GM23338 (cell line): ENCODE results near the gene TMEM170B. TPM values are rescaled to one million over a fixed set of nuclear protein-coding genes. Genes with fewer than 3 reads are reported as not detected.

Experiments
- ATAC-seq: fragments of 200-7000 bp; cut with Tn5 transposase; 3 replicates; pipeline ENCODE4 v1.9.1; 2020
- DNase-seq: peaks from one replicate; pipeline ENCODE4 v3.0.0-alpha.2; 2015; ENCODE audit warnings: low spot score
- H2AFZ ChIP-seq: fragments of 200-600 bp; sonication (generic); 2 replicates; pipeline ENCODE4 v1.8.0; 2016; ENCODE audit warnings: antibody characterized with exemption, mild to moderate bottlenecking, moderate library complexity
- H3F3A ChIP-seq: fragments of 200-600 bp; sonication (generic); replicated peaks from 2 replicates; pipeline ENCODE4 v1.8.0; 2017; ENCODE audit warnings: antibody characterized with exemption, mixed run types, low read depth
- H3K27ac ChIP-seq: fragments of 200-600 bp; sonication (generic); 2 replicates; pipeline ENCODE4 v1.6.1; 2016; ENCODE audit warnings: low read depth
- H3K27me3 ChIP-seq: fragments of 200-600 bp; sonication (generic); 2 replicates; pipeline ENCODE4 v1.8.0; 2016; ENCODE audit warnings: mild to moderate bottlenecking, mixed run types, moderate library complexity; ENCODE audit not compliant: insufficient read depth
- H3K36me3 ChIP-seq: fragments of 200-600 bp; sonication (generic); 2 replicates; pipeline ENCODE4 v1.8.0; 2016; ENCODE audit warnings: mild to moderate bottlenecking; ENCODE audit not compliant: insufficient read depth
- H3K4me1 ChIP-seq: fragments of 200-600 bp; sonication (generic); 2 replicates; pipeline ENCODE4 v1.8.0; 2016; ENCODE audit warnings: mild to moderate bottlenecking, moderate library complexity; ENCODE audit not compliant: insufficient read depth
- H3K4me2 ChIP-seq: fragments of 200-600 bp; sonication (generic); 2 replicates; pipeline ENCODE4 v1.7.1; 2017; ENCODE audit warnings: mixed run types
- H3K4me3 ChIP-seq: fragments of 200-600 bp; sonication (generic); 2 replicates; pipeline ENCODE4 v1.6.1; 2016; ENCODE audit warnings: mixed run types
- H3K79me2 ChIP-seq: fragments of 200-600 bp; sonication (generic); replicated peaks from 2 replicates; pipeline ENCODE4 v1.8.0; 2017; ENCODE audit warnings: mild to moderate bottlenecking; ENCODE audit not compliant: insufficient read depth
- H3K9me2 ChIP-seq: fragments of 200-600 bp; sonication (generic); 2 replicates; pipeline ENCODE4 v1.8.0; 2017; ENCODE audit not compliant: insufficient read depth
- H4K20me1 ChIP-seq: fragments of 200-600 bp; sonication (generic); replicated peaks from 2 replicates; pipeline ENCODE4 v1.8.0; 2017; ENCODE audit warnings: mild to moderate bottlenecking; ENCODE audit not compliant: insufficient read depth
- H3K27ac Mint-ChIP-seq: 2 replicates; pipeline ENCODE4 v1.8.0; 2020; ENCODE audit warnings: inconsistent platforms, mild to moderate bottlenecking, moderate library complexity, mixed read lengths
- H3K27me3 Mint-ChIP-seq: 3 replicates; pipeline ENCODE4 v1.8.0; 2022; ENCODE audit warnings: low read depth, mild to moderate bottlenecking, moderate library complexity, mixed read lengths, inconsistent platforms; ENCODE audit not compliant: insufficient read depth, poor library complexity
- H3K36me3 Mint-ChIP-seq: 3 replicates; pipeline ENCODE4 v1.8.0; 2021; ENCODE audit warnings: low read depth, mild to moderate bottlenecking, inconsistent platforms, moderate library complexity, mixed read lengths
- H3K4me1 Mint-ChIP-seq: 3 replicates; pipeline ENCODE4 v1.8.0; 2020; ENCODE audit warnings: mild to moderate bottlenecking, inconsistent platforms, mixed read lengths
- H3K4me3 Mint-ChIP-seq: 3 replicates; pipeline ENCODE4 v1.8.0; 2021; ENCODE audit warnings: moderate library complexity, mild to moderate bottlenecking, inconsistent platforms, mixed read lengths
- H3K9me3 Mint-ChIP-seq: 3 replicates; pipeline ENCODE4 v1.8.0; 2020; ENCODE audit warnings: moderate library complexity, mild to moderate bottlenecking, inconsistent platforms, mixed read lengths
- CREB1 ChIP-seq: fragments of 250-450 bp; sonication (Bioruptor Pico); IDR thresholded peaks from 2 replicates; pipeline ENCODE4 v1.5.0; 2020; ENCODE audit warnings: low read depth, mild to moderate bottlenecking, moderate library complexity
- CTCF ChIP-seq, 2 experiments: fragments of 200-600 bp in 1 of 2; sonication (generic) in 1 of 2; conservative IDR thresholded peaks; 2 replicates each; pipeline versions ENCODE4 v1.5.1 to v1.6.1; 2016 to 2017; ENCODE audit warnings: antibody characterized with exemption in 2 of 2, low read depth in 2 of 2, mild to moderate bottlenecking in 2 of 2, moderate library complexity in 1 of 2
- ETS1 ChIP-seq: IDR thresholded peaks from 2 replicates; pipeline ENCODE4 v1.6.1; 2016; ENCODE audit warnings: antibody characterized with exemption
- EZH2 ChIP-seq: fragments of 200-600 bp; sonication (generic); IDR thresholded peaks from one replicate; pipeline ENCODE4 v1.8.0; 2017; ENCODE audit warnings: antibody characterized with exemption, mild to moderate bottlenecking, low read depth; ENCODE audit not compliant: unreplicated experiment
- EZH2phosphoT487 ChIP-seq: fragments of 200-600 bp; sonication (generic); IDR thresholded peaks from one replicate; pipeline ENCODE4 v1.8.1; 2018; ENCODE audit warnings: antibody characterized with exemption; ENCODE audit not compliant: unreplicated experiment
- JUNB ChIP-seq: IDR thresholded peaks from one replicate; pipeline ENCODE4 v1.6.1; 2016; ENCODE audit warnings: antibody characterized with exemption; ENCODE audit not compliant: unreplicated experiment
- NANOG ChIP-seq: IDR thresholded peaks from 2 replicates; pipeline ENCODE4 v1.6.1; 2016; ENCODE audit warnings: antibody characterized with exemption, borderline replicate concordance
- POLR2AphosphoS5 ChIP-seq: IDR thresholded peaks from 2 replicates; pipeline ENCODE4 v1.6.1; 2016; ENCODE audit warnings: antibody characterized with exemption, low read depth
- STAT1 ChIP-seq: IDR thresholded peaks from one replicate; pipeline ENCODE4 v1.6.1; 2016; ENCODE audit warnings: antibody characterized with exemption; ENCODE audit not compliant: unreplicated experiment
- ZNF114 ChIP-seq: fragments of 250-450 bp; sonication (Bioruptor Pico); IDR thresholded peaks from 2 replicates; pipeline ENCODE4 v1.5.0; 2020; ENCODE audit warnings: mild to moderate bottlenecking, moderate library complexity
- ZNF331 ChIP-seq: fragments of 250-450 bp; sonication (Bioruptor Pico); IDR thresholded peaks from 2 replicates; pipeline ENCODE4 v1.5.0; 2020; ENCODE audit warnings: low read depth, mild to moderate bottlenecking, moderate library complexity
- polyA plus RNA-seq: library from polyadenylated mRNA; unstranded; fragments of >200 nt; fragmentation: Nextera tagmentation; extraction: Ambion mirVana; gene quantifications from 2 replicates; pipeline ENCODE4 v1.2.1, GENCODE V29; 2016
- total RNA-seq: library from RNA; depleted of rRNA; stranded (reverse); fragments of >200 nt; shearing (Covaris generic); gene quantifications from 2 replicates; pipeline ENCODE4 v1.2.3, GENCODE V29; 2014
- TF ChIP-seq, protein P1 (sequence below): fragments of 250-450 bp; sonication (Bioruptor Pico); IDR thresholded peaks from 2 replicates; pipeline ENCODE4 v1.5.0; 2020; ENCODE audit warnings: mild to moderate bottlenecking, moderate library complexity
- TF ChIP-seq, protein P2 (sequence below): IDR thresholded peaks from one replicate; pipeline ENCODE4 v1.6.1; 2018; ENCODE audit warnings: antibody characterized with exemption; ENCODE audit not compliant: unreplicated experiment

Gene TMEM170B
- total and polyA plus RNA-seq, 2 experiments from 2014 or later = 2.0 to 6.9 TPM

DNA sequence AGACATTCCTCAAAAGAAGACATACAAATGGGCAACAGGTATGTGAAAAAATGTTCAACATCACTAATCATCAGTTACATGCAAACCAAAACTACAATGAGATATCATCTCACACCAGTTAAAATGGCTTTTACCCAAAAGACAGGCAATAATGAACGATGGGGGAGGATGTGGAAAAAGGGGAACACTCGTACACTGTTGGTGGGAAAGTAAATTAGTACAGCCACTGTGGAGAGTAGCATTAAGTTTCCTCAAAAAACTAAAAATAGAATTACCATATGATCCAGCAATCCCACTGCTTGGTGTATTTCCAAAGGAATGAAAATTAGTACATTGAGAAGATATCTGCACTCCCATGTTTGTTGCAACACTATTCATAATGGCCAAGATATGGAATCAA, 8.6 kb upstream of the TMEM170B start:
- H3K9me2 ChIP-seq = no peaks in the 10 kb centered on the region
- H3K27ac ChIP-seq = no peak overlapping the region
- H3K4me1 ChIP-seq = no peaks in the 10 kb centered on the region
- no peaks in the 10 kb centered on the region for H3K79me2 ChIP-seq
- H3K36me3 ChIP-seq = no peaks in the 10 kb centered on the region
- no peaks in the 10 kb centered on the region for H4K20me1 ChIP-seq
- H3F3A ChIP-seq = no peaks in the 10 kb centered on the region
- H3K27me3 Mint-ChIP-seq = peaks cover 2% of the 10 kb centered on the region
- H3K27ac Mint-ChIP-seq = no peak overlapping the region
- no peaks in the 10 kb centered on the region for H3K27me3 ChIP-seq
- DNase-seq (no peak), ATAC-seq (no peak)
- no peak overlapping the region for H3K4me3 Mint-ChIP-seq
- H3K4me3 ChIP-seq = no peak overlapping the region
- TF ChIP-seq, protein P1, sequence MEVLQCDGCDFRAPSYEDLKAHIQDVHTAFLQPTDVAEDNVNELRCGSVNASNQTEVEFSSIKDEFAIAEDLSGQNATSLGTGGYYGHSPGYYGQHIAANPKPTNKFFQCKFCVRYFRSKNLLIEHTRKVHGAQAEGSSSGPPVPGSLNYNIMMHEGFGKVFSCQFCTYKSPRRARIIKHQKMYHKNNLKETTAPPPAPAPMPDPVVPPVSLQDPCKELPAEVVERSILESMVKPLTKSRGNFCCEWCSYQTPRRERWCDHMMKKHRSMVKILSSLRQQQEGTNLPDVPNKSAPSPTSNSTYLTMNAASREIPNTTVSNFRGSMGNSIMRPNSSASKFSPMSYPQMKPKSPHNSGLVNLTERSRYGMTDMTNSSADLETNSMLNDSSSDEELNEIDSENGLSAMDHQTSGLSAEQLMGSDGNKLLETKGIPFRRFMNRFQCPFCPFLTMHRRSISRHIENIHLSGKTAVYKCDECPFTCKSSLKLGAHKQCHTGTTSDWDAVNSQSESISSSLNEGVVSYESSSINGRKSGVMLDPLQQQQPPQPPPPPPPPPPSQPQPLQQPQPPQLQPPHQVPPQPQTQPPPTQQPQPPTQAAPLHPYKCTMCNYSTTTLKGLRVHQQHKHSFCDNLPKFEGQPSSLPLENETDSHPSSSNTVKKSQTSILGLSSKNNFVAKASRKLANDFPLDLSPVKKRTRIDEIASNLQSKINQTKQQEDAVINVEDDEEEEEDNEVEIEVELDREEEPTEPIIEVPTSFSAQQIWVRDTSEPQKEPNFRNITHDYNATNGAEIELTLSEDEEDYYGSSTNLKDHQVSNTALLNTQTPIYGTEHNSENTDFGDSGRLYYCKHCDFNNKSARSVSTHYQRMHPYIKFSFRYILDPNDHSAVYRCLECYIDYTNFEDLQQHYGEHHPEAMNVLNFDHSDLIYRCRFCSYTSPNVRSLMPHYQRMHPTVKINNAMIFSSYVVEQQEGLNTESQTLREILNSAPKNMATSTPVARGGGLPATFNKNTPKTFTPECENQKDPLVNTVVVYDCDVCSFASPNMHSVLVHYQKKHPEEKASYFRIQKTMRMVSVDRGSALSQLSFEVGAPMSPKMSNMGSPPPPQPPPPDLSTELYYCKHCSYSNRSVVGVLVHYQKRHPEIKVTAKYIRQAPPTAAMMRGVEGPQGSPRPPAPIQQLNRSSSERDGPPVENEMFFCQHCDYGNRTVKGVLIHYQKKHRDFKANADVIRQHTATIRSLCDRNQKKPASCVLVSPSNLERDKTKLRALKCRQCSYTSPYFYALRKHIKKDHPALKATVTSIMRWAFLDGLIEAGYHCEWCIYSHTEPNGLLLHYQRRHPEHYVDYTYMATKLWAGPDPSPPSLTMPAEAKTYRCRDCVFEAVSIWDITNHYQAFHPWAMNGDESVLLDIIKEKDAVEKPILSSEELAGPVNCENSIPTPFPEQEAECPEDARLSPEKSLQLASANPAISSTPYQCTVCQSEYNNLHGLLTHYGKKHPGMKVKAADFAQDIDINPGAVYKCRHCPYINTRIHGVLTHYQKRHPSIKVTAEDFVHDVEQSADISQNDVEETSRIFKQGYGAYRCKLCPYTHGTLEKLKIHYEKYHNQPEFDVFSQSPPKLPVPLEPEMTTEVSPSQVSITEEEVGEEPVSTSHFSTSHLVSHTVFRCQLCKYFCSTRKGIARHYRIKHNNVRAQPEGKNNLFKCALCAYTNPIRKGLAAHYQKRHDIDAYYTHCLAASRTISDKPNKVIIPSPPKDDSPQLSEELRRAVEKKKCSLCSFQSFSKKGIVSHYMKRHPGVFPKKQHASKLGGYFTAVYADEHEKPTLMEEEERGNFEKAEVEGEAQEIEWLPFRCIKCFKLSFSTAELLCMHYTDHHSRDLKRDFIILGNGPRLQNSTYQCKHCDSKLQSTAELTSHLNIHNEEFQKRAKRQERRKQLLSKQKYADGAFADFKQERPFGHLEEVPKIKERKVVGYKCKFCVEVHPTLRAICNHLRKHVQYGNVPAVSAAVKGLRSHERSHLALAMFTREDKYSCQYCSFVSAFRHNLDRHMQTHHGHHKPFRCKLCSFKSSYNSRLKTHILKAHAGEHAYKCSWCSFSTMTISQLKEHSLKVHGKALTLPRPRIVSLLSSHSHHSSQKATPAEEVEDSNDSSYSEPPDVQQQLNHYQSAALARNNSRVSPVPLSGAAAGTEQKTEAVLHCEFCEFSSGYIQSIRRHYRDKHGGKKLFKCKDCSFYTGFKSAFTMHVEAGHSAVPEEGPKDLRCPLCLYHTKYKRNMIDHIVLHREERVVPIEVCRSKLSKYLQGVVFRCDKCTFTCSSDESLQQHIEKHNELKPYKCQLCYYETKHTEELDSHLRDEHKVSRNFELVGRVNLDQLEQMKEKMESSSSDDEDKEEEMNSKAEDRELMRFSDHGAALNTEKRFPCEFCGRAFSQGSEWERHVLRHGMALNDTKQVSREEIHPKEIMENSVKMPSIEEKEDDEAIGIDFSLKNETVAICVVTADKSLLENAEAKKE (CRISPR knock-in tag) = no peak
- TF ChIP-seq EZH2phosphoT487 = no peak
- no peak for TF ChIP-seq ZNF114
- TF ChIP-seq, protein P2, sequence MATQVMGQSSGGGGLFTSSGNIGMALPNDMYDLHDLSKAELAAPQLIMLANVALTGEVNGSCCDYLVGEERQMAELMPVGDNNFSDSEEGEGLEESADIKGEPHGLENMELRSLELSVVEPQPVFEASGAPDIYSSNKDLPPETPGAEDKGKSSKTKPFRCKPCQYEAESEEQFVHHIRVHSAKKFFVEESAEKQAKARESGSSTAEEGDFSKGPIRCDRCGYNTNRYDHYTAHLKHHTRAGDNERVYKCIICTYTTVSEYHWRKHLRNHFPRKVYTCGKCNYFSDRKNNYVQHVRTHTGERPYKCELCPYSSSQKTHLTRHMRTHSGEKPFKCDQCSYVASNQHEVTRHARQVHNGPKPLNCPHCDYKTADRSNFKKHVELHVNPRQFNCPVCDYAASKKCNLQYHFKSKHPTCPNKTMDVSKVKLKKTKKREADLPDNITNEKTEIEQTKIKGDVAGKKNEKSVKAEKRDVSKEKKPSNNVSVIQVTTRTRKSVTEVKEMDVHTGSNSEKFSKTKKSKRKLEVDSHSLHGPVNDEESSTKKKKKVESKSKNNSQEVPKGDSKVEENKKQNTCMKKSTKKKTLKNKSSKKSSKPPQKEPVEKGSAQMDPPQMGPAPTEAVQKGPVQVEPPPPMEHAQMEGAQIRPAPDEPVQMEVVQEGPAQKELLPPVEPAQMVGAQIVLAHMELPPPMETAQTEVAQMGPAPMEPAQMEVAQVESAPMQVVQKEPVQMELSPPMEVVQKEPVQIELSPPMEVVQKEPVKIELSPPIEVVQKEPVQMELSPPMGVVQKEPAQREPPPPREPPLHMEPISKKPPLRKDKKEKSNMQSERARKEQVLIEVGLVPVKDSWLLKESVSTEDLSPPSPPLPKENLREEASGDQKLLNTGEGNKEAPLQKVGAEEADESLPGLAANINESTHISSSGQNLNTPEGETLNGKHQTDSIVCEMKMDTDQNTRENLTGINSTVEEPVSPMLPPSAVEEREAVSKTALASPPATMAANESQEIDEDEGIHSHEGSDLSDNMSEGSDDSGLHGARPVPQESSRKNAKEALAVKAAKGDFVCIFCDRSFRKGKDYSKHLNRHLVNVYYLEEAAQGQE = no peak
- TF ChIP-seq CREB1 (CRISPR knock-in tag) = no peak
- TF ChIP-seq JUNB = no peak
- no peak for TF ChIP-seq POLR2AphosphoS5
- no peak for TF ChIP-seq STAT1
- no peak for TF ChIP-seq NANOG
- no peak for TF ChIP-seq EZH2
- TF ChIP-seq ETS1 = no peak
- TF ChIP-seq CTCF (conservative IDR thresholded peaks at IDR 0.05; ENCODE audit: low read depth in 2 of 2) = no peak
- no peak for TF ChIP-seq ZNF331
- no peaks in the 10 kb centered on the region for H3K4me1 Mint-ChIP-seq
- H2AFZ ChIP-seq = no peak overlapping the region
- H3K36me3 Mint-ChIP-seq = no peaks in the 10 kb centered on the region
- H3K4me2 ChIP-seq = no peak overlapping the region
- no peaks in the 10 kb centered on the region for H3K9me3 Mint-ChIP-seq
